ENCODE measurements around the gene CYREN. TPM values are rescaled to one million over a fixed set of nuclear protein-coding genes. Genes with fewer than 3 reads are reported as not detected.

The CYREN gene
- total and polyA plus RNA-seq, 2 of the 13 experiments (the other 11 are each of a cell fraction or from before 2014, with no cell fraction given): 20.7 to 60.7 TPM

- no peak for ATAC-seq
- Histone ChIP-seq H3K27ac (ENCODE audit: extremely low read length, insufficient read depth, low read length) (no peak overlapping the region), H3K79me2 (ENCODE audit: insufficient read depth, low read length) (peaks cover 9% of the 10 kb centered on the region), H3K4me3 (replicated peaks in 1 of 3; ENCODE audit: insufficient read depth in 1 of 3, low read depth in 2 of 3, low read length in 3 of 3) (no peak overlapping the region), H3K27me3 (ENCODE audit: control insufficient read depth in 1 of 2, insufficient read depth in 2 of 2, low read length in 2 of 2) (no peaks in the 10 kb centered on the region; a peak in 1 of 5 replicates), H2AFZ (ENCODE audit: low read length) (no peak overlapping the region), H3K9me3 (ENCODE audit: low read length) (no peaks in the 10 kb centered on the region), H3K4me1 (ENCODE audit: insufficient read depth, low read length) (peaks cover 51% of the 10 kb centered on the region), H3K36me3 (replicated peaks in 1 of 2; ENCODE audit: control insufficient read depth in 1 of 2, insufficient read depth in 2 of 2, low read length in 2 of 2) (no peaks in the 10 kb centered on the region), H4K20me1 (ENCODE audit: insufficient read depth, low read length) (no peaks in the 10 kb centered on the region), H3K9ac (ENCODE audit: insufficient read depth, low read depth, low read length) (no peak overlapping the region), H3K4me2 (ENCODE audit: low read depth, low read length) (peak overlapping the region; percentile 40; the same call in 1 of the 2 replicates)
- no peak for FAIRE-seq
- in situ Hi-C loops (cut with HindIII; ENCODE audit: extremely low pct_ligation_motif_present, low pct_unique_long_range_greater_than_20kb) (no loop called here), intact Hi-C loops (cut with micrococcal nuclease; ENCODE audit: unreplicated experiment) (loop anchor here (5.0 kb wide), 1 partner anchor 218 kb away; no protein-coding TSS in a partner anchor)
- CTCF ChIA-PET (ENCODE audit: low intra/inter-chr PET ratio, low total read pairs): no interaction called here
- BruUV-seq (replicated peaks): no TSS peak
- POLR2A ChIA-PET: interaction anchor here (0.5 kb wide), 1 partner anchor 1185 kb away, joined by 3 read pairs; no protein-coding TSS in a partner anchor
- 25% methylated on average over 3 of the region's 4 CpGs for WGBS (ENCODE audit: low lambda C conversion rate)
- no peak for DNase-seq (ENCODE audit: low spot score)
- no peak for TF ChIP-seq LCORL (IDR thresholded peaks at IDR 0.05)
- TF ChIP-seq LCORL (CRISPR knock-in tag; IDR thresholded peaks at IDR 0.05): 0 out of 2 replicates have a peak, but pooled peaks have one; percentile 39
- no peak for TF ChIP-seq MEF2D (CRISPR knock-in tag; IDR thresholded peaks at IDR 0.05)
- no peak for TF ChIP-seq SOX6 (IDR thresholded peaks at IDR 0.05)
- peak; percentile 17; the same call in 1 of the 2 replicates for TF ChIP-seq SOX6 (CRISPR knock-in tag; IDR thresholded peaks at IDR 0.05)
- TF ChIP-seq IRX3 (CRISPR knock-in tag; IDR thresholded peaks at IDR 0.05; ENCODE audit: borderline replicate concordance, low read depth): no peak
- no peak for TF ChIP-seq KLF11 (CRISPR knock-in tag; IDR thresholded peaks at IDR 0.05)
- TF ChIP-seq ZBTB14 (CRISPR knock-in tag; IDR thresholded peaks at IDR 0.05): no peak
- TF ChIP-seq NFE2L1 (CRISPR knock-in tag; IDR thresholded peaks at IDR 0.05; ENCODE audit: borderline replicate concordance): no peak
- no peak for TF ChIP-seq YY1 (IDR thresholded peaks at IDR 0.05; ENCODE audit: insufficient read depth, insufficient replicate concordance, low read depth, low read length)
- no peak for TF ChIP-seq SOX13 (IDR thresholded peaks at IDR 0.05)
- TF ChIP-seq SOX13 (CRISPR knock-in tag; conservative IDR thresholded peaks at IDR 0.05 in 1 of 2, IDR thresholded peaks at IDR 0.05 in 1 of 2): peak in 1 of 2 experiments; percentile 25; a peak in 1 of 4 replicates
- no peak for TF ChIP-seq FLYWCH1 (CRISPR knock-in tag; IDR thresholded peaks at IDR 0.05)
- TF ChIP-seq MLX (CRISPR knock-in tag; IDR thresholded peaks at IDR 0.05): no peak
- TF ChIP-seq ZNF878 (CRISPR knock-in tag; IDR thresholded peaks at IDR 0.05): no peak
- peak; percentile 50; the same call in 1 of the 2 replicates for TF ChIP-seq PAXIP1 (CRISPR knock-in tag; conservative IDR thresholded peaks at IDR 0.05)
- TF ChIP-seq HNF4A (CRISPR knock-in tag; IDR thresholded peaks at IDR 0.05): peak; percentile 9; the same call in 1 of the 2 replicates
- peak; percentile 53; the same call in 1 of the 2 replicates for TF ChIP-seq THRA (CRISPR knock-in tag; IDR thresholded peaks at IDR 0.05; ENCODE audit: borderline replicate concordance)
- peak; percentile 27; the same call in 1 of the 2 replicates for TF ChIP-seq SAP130 (CRISPR knock-in tag; IDR thresholded peaks at IDR 0.05; ENCODE audit: low read depth)
- no peak for TF ChIP-seq ZKSCAN1 (IDR thresholded peaks at IDR 0.05; ENCODE audit: low read length)
Measured at GRCh38 chr7:135215180-135215579, 44.7 kb upstream of the CYREN start.
